ENCODE data around the gene DCDC1.
"Not testable (repeated sequence)": the region's sequence is repeated elsewhere in the genome, so short reads cannot be mapped to it uniquely, and the experiment has no call there.

The DCDC1 gene

DNA sequence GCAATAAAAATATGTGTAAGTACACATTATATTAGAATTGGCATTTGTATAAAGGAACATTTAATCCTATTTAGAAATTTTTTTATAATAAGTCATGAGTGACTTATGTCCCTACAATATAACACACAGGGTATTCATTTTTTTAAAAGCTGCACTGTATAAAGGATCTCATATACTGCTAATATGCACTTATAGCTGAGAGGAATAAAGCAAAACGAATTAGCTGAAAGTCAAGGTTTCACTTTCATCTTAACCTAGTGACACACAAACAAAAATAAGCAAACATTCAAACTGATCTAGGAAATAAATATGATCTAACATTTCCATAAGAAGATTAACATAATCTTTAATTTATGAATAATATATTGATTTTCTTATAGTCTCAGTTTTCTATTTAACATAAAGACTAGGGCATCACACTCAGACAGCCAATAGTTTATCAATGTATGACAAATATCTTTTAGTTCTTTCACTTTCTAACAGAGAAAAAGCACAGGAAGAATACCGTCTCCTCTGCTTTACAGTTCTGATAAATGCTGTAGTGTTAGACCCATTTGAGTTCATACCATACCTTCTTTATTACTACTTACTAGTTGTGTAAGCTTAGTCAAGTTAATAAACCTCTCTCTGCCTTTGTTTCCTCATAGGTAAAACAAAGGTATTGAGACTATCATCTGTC lies 42.9 kb downstream of the DCDC1 start:
- Histone ChIP-seq H3K36me3 (ENCODE audit: control insufficient read depth, insufficient read depth, low read length) (no peaks in the 10 kb centered on the region), H3K4me1 (ENCODE audit: control insufficient read depth, insufficient read depth, low read length) (no peaks in the 10 kb centered on the region), H3K4me3 (ENCODE audit: low read length) (no peak overlapping the region)

GRCh38 chr11:31325160-31325559 lies 44.4 kb downstream of the DCDC1 start:
- Histone ChIP-seq H3K9ac (ENCODE audit: low read length) (no peak overlapping the region), H3K27me3 (ENCODE audit: control insufficient read depth, insufficient read depth, low read length) (no peaks in the 10 kb centered on the region), H3K36me3 (ENCODE audit: control insufficient read depth, insufficient read depth, low read length) (no peaks in the 10 kb centered on the region), H3K4me3 (ENCODE audit: low read length) (no peak overlapping the region), H3K4me1 (ENCODE audit: control insufficient read depth, insufficient read depth, low read length) (no peaks in the 10 kb centered on the region), H3K9me3 (ENCODE audit: control insufficient read depth, low read length) (no peaks in the 10 kb centered on the region)

More for the DNA sequence above, 42.9 kb downstream of the DCDC1 start:
- Histone ChIP-seq H3K9me3 (ENCODE audit: control insufficient read depth, low read length) (no peaks in the 10 kb centered on the region), H3K27me3 (ENCODE audit: control insufficient read depth, insufficient read depth, low read length) (no peaks in the 10 kb centered on the region), H3K9ac (ENCODE audit: low read length) (no peak overlapping the region)

DNA sequence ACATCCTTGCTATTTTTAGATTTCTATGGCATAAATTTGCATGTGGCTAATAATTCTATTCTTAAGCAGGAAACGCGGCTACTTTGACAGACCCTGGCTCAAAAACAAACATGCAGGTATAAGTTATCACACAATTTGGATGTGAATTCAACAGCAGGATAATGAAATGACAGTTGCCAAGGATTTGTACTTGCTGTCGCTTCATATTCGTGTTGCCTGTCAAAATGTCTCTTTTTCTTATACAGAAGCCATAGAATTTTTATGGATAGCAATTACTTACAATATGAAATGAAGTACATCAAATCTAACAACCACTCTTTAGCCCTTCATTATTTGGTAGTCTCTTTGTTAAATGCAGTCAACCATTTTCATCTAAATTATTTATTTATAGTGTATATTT lies 46.4 kb downstream of the DCDC1 start:
- no peaks in the 10 kb centered on the region for H3K27me3 ChIP-seq (ENCODE audit: control insufficient read depth, insufficient read depth, low read length)
- H3K36me3 ChIP-seq (ENCODE audit: control insufficient read depth, insufficient read depth, low read length): no peaks in the 10 kb centered on the region
- no peak overlapping the region for H3K9ac ChIP-seq (ENCODE audit: low read length)
- no peaks in the 10 kb centered on the region for H3K4me1 ChIP-seq (ENCODE audit: control insufficient read depth, insufficient read depth, low read length)
- H3K4me3 ChIP-seq (ENCODE audit: low read length): no peak overlapping the region
- no peaks in the 10 kb centered on the region for H3K9me3 ChIP-seq (ENCODE audit: control insufficient read depth, low read length)

DNA sequence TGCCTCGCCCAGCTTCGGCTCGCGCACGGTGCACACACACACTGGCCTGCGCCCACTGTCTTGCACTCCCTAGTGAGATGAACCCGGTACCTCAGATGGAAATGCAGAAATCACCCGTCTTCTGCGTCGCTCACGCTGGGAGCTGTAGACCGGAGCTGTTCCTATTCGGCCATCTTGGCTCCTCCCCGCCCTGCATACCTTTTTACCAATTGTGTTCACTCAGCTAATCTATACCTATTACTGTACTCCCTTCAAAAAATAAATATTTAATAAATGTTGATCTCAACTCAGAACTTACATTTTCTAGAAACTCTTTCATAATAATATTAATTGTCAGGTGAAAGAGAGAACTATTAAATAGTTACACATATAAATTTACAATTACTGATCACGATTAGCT lies 48.0 kb downstream of the DCDC1 start:
- H3K27me3 ChIP-seq (ENCODE audit: control insufficient read depth, insufficient read depth, low read length); H3K9me3 ChIP-seq (ENCODE audit: control insufficient read depth, low read length); H3K4me3 ChIP-seq (ENCODE audit: low read length); H3K9ac ChIP-seq (ENCODE audit: low read length); H3K4me1 ChIP-seq (ENCODE audit: control insufficient read depth, insufficient read depth, low read length); H3K36me3 ChIP-seq (ENCODE audit: control insufficient read depth, insufficient read depth, low read length): not testable (repeated sequence)

GRCh38 chr11:31303644-31304180 lies 65.8 kb downstream of the DCDC1 start:
- Histone ChIP-seq H3K9ac (ENCODE audit: low read length) (no peak overlapping the region), H3K4me1 (ENCODE audit: control insufficient read depth, insufficient read depth, low read length) (no peaks in the 10 kb centered on the region), H3K27me3 (ENCODE audit: control insufficient read depth, insufficient read depth, low read length) (no peaks in the 10 kb centered on the region), H3K9me3 (ENCODE audit: control insufficient read depth, low read length) (no peaks in the 10 kb centered on the region), H3K36me3 (ENCODE audit: control insufficient read depth, insufficient read depth, low read length) (no peaks in the 10 kb centered on the region), H3K4me3 (ENCODE audit: low read length) (no peak overlapping the region)

DNA sequence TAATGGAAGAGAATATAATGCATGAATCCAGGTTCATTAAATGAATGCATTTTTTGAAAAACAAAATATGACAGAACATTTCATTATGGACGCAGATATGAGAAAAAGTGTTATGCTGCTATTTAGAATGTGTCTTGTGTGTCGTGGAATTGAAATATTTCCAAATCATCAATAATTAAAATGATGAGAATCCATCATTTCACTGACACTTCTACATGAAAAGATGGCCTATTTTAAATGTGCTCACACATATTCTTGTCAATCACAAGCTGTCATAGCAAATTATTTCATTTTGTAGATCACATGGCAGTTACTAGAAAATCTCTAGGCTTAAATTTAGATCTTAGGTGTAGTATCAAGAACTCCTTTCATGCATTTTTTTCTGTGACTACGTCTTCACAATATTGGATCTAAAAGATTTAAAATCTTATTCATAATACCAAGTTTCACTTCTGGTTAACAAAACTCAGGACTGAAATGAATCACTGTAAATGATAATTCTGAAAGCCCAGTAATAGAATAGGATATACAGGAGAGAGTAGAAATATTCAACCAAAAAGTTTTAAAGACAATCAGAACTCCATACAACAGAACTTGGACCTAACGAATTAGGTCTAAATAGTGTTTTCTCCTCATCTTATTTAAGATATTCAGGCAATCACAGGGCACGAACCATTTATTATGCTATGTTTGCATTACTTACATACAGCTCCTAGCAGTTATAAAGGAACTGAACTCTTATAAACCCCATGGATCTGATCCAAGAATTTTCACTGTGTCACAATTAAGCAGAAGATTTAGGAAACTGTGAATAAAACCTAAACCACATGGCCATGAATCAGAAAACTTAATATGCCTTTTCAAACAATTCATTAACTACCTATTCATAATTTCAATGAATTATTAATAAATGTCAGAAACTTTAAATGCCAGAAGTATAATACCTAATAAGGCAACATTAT lies 67.7 kb downstream of the DCDC1 start:
- H3K4me3 ChIP-seq (ENCODE audit: low read length): no peak overlapping the region
- no peaks in the 10 kb centered on the region for H3K9me3 ChIP-seq (ENCODE audit: control insufficient read depth, low read length)

GRCh38 chr11:31295308-31295707 lies 74.2 kb downstream of the DCDC1 start:
- Histone ChIP-seq H3K36me3 (ENCODE audit: control insufficient read depth, insufficient read depth, low read length) (no peaks in the 10 kb centered on the region), H3K4me3 (ENCODE audit: low read length) (no peak overlapping the region), H3K27me3 (ENCODE audit: control insufficient read depth, insufficient read depth, low read length) (no peaks in the 10 kb centered on the region), H3K9ac (ENCODE audit: low read length) (no peak overlapping the region), H3K4me1 (ENCODE audit: control insufficient read depth, insufficient read depth, low read length) (no peaks in the 10 kb centered on the region), H3K9me3 (ENCODE audit: control insufficient read depth, low read length) (no peaks in the 10 kb centered on the region)

More for the DNA sequence above, 67.7 kb downstream of the DCDC1 start:
- Histone ChIP-seq H3K9ac (ENCODE audit: low read length) (no peak overlapping the region), H3K36me3 (ENCODE audit: control insufficient read depth, insufficient read depth, low read length) (no peaks in the 10 kb centered on the region), H3K27me3 (ENCODE audit: control insufficient read depth, insufficient read depth, low read length) (no peaks in the 10 kb centered on the region), H3K4me1 (ENCODE audit: control insufficient read depth, insufficient read depth, low read length) (no peaks in the 10 kb centered on the region)

DNA sequence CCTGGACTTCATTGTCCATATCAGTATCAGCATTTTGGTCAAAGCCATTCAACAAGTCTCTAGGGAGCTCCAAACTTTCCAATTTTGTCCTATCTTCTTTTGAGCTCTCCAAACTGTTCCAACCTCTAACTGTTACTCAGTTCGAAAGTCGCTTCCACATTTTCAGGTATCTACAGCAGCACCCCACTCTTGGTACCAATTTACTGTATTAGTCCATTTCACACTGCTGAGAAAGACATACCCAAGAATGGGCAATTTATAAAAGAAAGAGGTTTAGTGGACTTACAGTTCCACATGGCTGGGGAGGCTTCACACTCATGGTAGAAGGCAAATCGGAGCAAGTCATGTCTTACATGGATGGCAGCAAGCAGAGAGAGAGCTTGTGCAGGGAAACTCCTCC lies 96.0 kb downstream of the DCDC1 start:
- not testable (repeated sequence) for H3K36me3 ChIP-seq (ENCODE audit: control insufficient read depth, insufficient read depth, low read length); H3K4me3 ChIP-seq (ENCODE audit: low read length); H3K9ac ChIP-seq (ENCODE audit: low read length); H3K27me3 ChIP-seq (ENCODE audit: control insufficient read depth, insufficient read depth, low read length); H3K9me3 ChIP-seq (ENCODE audit: control insufficient read depth, low read length); H3K4me1 ChIP-seq (ENCODE audit: control insufficient read depth, insufficient read depth, low read length)

DNA sequence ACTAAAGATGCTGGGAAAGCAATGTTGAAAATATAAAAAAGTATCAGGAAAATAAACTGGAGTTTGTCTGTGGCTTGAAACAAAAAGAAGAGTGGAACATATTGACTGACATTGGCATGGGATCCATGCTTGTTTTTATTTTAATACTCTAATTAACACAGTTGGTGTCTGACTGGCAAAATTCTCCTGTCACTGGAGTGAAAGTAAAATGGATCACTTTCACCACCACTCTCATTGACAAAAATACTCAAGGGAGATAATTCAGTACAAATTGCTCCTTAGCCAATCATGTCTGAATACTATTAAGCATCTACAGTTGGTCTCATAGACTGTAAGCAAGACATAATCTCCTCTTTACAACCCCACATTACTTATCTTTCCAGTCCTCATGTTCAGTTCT lies 101.8 kb downstream of the DCDC1 start:
- no peaks in the 10 kb centered on the region for H3K9me3 ChIP-seq (ENCODE audit: control insufficient read depth, low read length)
- H3K4me1 ChIP-seq (ENCODE audit: control insufficient read depth, insufficient read depth, low read length): no peaks in the 10 kb centered on the region
- no peak overlapping the region for H3K4me3 ChIP-seq (ENCODE audit: low read length)
- no peaks in the 10 kb centered on the region for H3K36me3 ChIP-seq (ENCODE audit: control insufficient read depth, insufficient read depth, low read length)
- H3K9ac ChIP-seq (ENCODE audit: low read length): no peak overlapping the region
- no peaks in the 10 kb centered on the region for H3K27me3 ChIP-seq (ENCODE audit: control insufficient read depth, insufficient read depth, low read length)

GRCh38 chr11:31264834-31265233 lies 104.7 kb downstream of the DCDC1 start:
- H3K36me3 ChIP-seq (ENCODE audit: control insufficient read depth, insufficient read depth, low read length): no peaks in the 10 kb centered on the region

DNA sequence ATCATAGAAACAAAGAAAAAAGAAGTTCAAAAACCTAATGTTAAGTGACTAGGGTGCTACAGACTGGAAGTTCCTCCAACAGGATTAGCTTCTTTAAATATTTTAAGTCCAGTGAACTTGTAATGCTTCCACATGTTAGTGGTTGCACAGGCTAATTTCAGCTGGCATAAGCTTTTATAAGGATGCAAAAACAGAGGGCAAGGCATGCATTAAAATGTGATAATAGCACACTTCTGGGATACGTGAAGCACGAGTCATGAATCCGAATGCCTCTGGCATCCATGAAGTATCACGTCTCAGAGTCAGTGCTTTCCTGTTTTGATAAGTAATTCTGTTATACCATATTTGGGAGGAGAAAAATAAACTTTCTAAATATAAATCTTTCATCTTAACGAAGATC lies 106.8 kb downstream of the DCDC1 start:
- Histone ChIP-seq H3K9me3 (ENCODE audit: control insufficient read depth, low read length) (no peaks in the 10 kb centered on the region), H3K4me3 (ENCODE audit: low read length) (no peak overlapping the region), H3K36me3 (ENCODE audit: control insufficient read depth, insufficient read depth, low read length) (no peaks in the 10 kb centered on the region), H3K27me3 (ENCODE audit: control insufficient read depth, insufficient read depth, low read length) (no peaks in the 10 kb centered on the region), H3K4me1 (ENCODE audit: control insufficient read depth, insufficient read depth, low read length) (no peaks in the 10 kb centered on the region), H3K9ac (ENCODE audit: low read length) (no peak overlapping the region)

More at GRCh38 chr11:31264834-31265233, 104.7 kb downstream of the DCDC1 start:
- Histone ChIP-seq H3K4me3 (ENCODE audit: low read length) (no peak overlapping the region), H3K4me1 (ENCODE audit: control insufficient read depth, insufficient read depth, low read length) (no peaks in the 10 kb centered on the region), H3K9ac (ENCODE audit: low read length) (no peak overlapping the region), H3K27me3 (ENCODE audit: control insufficient read depth, insufficient read depth, low read length) (no peaks in the 10 kb centered on the region), H3K9me3 (ENCODE audit: control insufficient read depth, low read length) (no peaks in the 10 kb centered on the region)

GRCh38 chr11:31259797-31260196 lies 109.7 kb downstream of the DCDC1 start:
- no peaks in the 10 kb centered on the region for H3K9me3 ChIP-seq (ENCODE audit: control insufficient read depth, low read length)
- H3K27me3 ChIP-seq (ENCODE audit: control insufficient read depth, insufficient read depth, low read length): no peaks in the 10 kb centered on the region
- H3K36me3 ChIP-seq (ENCODE audit: control insufficient read depth, insufficient read depth, low read length): no peaks in the 10 kb centered on the region
- H3K4me1 ChIP-seq (ENCODE audit: control insufficient read depth, insufficient read depth, low read length): no peaks in the 10 kb centered on the region
- no peak overlapping the region for H3K9ac ChIP-seq (ENCODE audit: low read length)
- no peak overlapping the region for H3K4me3 ChIP-seq (ENCODE audit: low read length)

Data from mucosa of stomach (tissue), 1 donor.